Measurements from ENCODE around the gene FLNC.

Gene FLNC

GRCh38 chr7:128804484-128804883 is 25.7 kb upstream of the FLNC start:
- DNase-seq: no peak

GRCh38 chr7:128805225-128805624 is 25.0 kb upstream of the FLNC start:
- no peak for DNase-seq

GRCh38 chr7:128807191-128807590 is 23.0 kb upstream of the FLNC start:
- DNase-seq: no peak

- no peak for DNase-seq
Observed at GRCh38 chr7:128809363-128809762, 20.8 kb upstream of the FLNC start.

- DNase-seq: no peak
Observed at GRCh38 chr7:128810473-128810872, 19.7 kb upstream of the FLNC start.

- no peak for DNase-seq
Observed at GRCh38 chr7:128810997-128811396, 19.2 kb upstream of the FLNC start.

- no peak for DNase-seq
Observed at GRCh38 chr7:128811631-128812430, 18.4 kb upstream of the FLNC start.

- no peak for DNase-seq
Observed at GRCh38 chr7:128812514-128813168, 17.6 kb upstream of the FLNC start.

- DNase-seq: no peak
Observed at GRCh38 chr7:128814499-128814898, 15.7 kb upstream of the FLNC start.

GRCh38 chr7:128815289-128815942 is 14.8 kb upstream of the FLNC start:
- no peak for DNase-seq

GRCh38 chr7:128818694-128819093 is 11.5 kb upstream of the FLNC start:
- DNase-seq: no peak

GRCh38 chr7:128821724-128822123 is 8.5 kb upstream of the FLNC start:
- no peak for DNase-seq

GRCh38 chr7:128826512-128826911 is 3.7 kb upstream of the FLNC start:
- DNase-seq: no peak

GRCh38 chr7:128826916-128827247 is 3.3 kb upstream of the FLNC start:
- DNase-seq: no peak

- DNase-seq: peak; percentile 88
Observed at GRCh38 chr7:128827248-128827958, 2.8 kb upstream of the FLNC start.

- peak; percentile 84 for DNase-seq
Observed at GRCh38 chr7:128827971-128828711, 2.1 kb upstream of the FLNC start.

- peak; percentile 81 for DNase-seq
Observed at GRCh38 chr7:128829391-128830166, 627 bp upstream of the FLNC start.

GRCh38 chr7:128831178-128831993 is 1.2 kb downstream of the FLNC start:
- DNase-seq: peak; percentile 80

- peak; percentile 70 for DNase-seq
Observed at GRCh38 chr7:128831994-128832879, 2.0 kb downstream of the FLNC start.

GRCh38 chr7:128832880-128833147 is 2.6 kb downstream of the FLNC start:
- DNase-seq: no peak
